ENCODE measurements around the gene VSIG10L. TPM values are rescaled to one million over a fixed set of nuclear protein-coding genes. Genes with fewer than 3 reads are reported as not detected.

VSIG10L gene
- polyA plus RNA-seq, 4 donors: 1.4 to 6.0 (median 2.4) TPM

GRCh38 chr19:51367255-51367564 is 25.3 kb upstream of the VSIG10L start:
- 0 to 1% (median 0%) methylated on average over 15 of the region's 15 CpGs for WGBS, 3 donors
- DNase-seq: no peak
- Histone ChIP-seq H3K4me1 (ENCODE audit: control insufficient read depth in 3 of 3, insufficient read depth in 2 of 3, low read depth in 1 of 3, low read length in 2 of 3) (peaks cover 0 to 30% (median 3%) of the 10 kb centered on the region in 3 donors), H3K4me3 (ENCODE audit: low read depth in 1 of 3, low read length in 3 of 3) (peak overlapping the region; percentile 39 to 81 (median 67)), H3K9me3 (ENCODE audit: control insufficient read depth in 2 of 2, insufficient read depth in 1 of 2, low read depth in 1 of 2, low read length in 1 of 2) (no peaks in the 10 kb centered on the region), H3K27me3 (ENCODE audit: control insufficient read depth in 3 of 3, insufficient read depth in 3 of 3, low read length in 3 of 3) (no peaks in the 10 kb centered on the region), H3K36me3 (ENCODE audit: control insufficient read depth in 3 of 3, insufficient read depth in 2 of 3, low read depth in 1 of 3, low read length in 3 of 3) (peaks cover 0 to 5% (median 0%) of the 10 kb centered on the region in 3 donors), H3K27ac (ENCODE audit: low read depth in 1 of 3, low read length in 2 of 3) (peak overlapping the region; percentile 93 to 95 (median 93))
- FAIRE-seq: no peak

DNA sequence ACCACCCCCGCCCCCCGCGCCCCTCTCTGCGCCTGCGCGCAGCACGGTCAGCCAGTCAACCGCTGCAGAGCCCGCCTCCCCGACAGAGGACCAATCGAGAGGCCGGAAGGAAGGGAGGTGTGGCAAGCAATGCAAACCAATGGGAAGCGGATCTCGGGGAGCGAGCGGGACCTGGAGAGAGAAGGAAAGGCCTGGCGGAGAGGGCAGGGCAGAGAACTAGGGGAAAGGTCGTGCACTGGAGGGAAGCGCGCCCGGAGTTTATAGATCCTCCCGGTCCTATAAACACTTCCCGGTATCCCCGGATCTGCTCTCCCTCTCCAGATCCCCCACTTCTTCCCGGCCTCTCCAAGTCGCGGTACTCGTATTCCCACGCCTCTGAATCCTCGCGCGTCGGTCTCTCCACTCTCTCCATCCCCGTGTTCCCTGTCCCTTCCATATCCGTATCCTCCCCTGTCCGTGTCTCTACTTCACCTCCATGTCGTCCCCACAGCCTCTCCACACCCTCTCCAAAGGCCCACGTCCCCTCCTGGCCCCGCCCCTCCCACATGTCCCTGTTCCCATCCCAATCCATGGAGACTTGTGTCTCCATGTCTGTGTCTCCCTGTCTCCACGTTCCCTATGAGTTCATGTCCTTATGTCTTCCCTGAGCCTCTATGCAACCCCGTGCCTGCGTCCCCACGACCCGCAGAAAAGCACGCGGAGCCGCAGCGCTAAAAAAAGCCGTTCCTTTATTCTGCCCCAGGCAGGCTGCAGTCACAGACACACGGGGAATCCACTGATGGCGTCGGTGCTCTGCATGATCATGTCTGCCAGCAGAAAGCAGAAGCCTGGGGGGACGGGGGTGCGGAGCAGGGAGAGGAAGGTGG is 24.7 kb upstream of the VSIG10L start:
- FAIRE-seq: no peak
- Histone ChIP-seq H3K4me3 (ENCODE audit: low read depth in 1 of 3, low read length in 3 of 3) (peak overlapping the region; percentile 63 to 98 (median 81)), H3K4me1 (ENCODE audit: control insufficient read depth in 3 of 3, insufficient read depth in 2 of 3, low read depth in 1 of 3, low read length in 2 of 3) (peaks cover 0 to 36% (median 3%) of the 10 kb centered on the region in 3 donors), H3K36me3 (ENCODE audit: control insufficient read depth in 3 of 3, insufficient read depth in 2 of 3, low read depth in 1 of 3, low read length in 3 of 3) (peaks cover 0 to 7% (median 0%) of the 10 kb centered on the region in 3 donors), H3K27me3 (ENCODE audit: control insufficient read depth in 3 of 3, insufficient read depth in 3 of 3, low read length in 3 of 3) (no peaks in the 10 kb centered on the region), H3K9me3 (ENCODE audit: control insufficient read depth in 2 of 2, insufficient read depth in 1 of 2, low read depth in 1 of 2, low read length in 1 of 2) (no peaks in the 10 kb centered on the region), H3K27ac (ENCODE audit: low read depth in 1 of 3, low read length in 2 of 3) (peak overlapping the region; percentile 93 to 97 (median 97))
- 0 to 1% (median 1%) methylated on average over 52 to 54 of the region's 54 CpGs for WGBS, 3 donors
- peak; percentile 99 to 100 for DNase-seq

- FAIRE-seq: no peak
- H3K4me3 ChIP-seq (ENCODE audit: low read depth in 1 of 3, low read length in 3 of 3): peak within 1 kb of the TSS; percentile 63 to 98 (median 81)
- 0 to 1% (median 0%) methylated on average over 27 of the region's 27 CpGs for WGBS, 3 donors
- H3K27ac ChIP-seq (ENCODE audit: low read depth in 1 of 3, low read length in 2 of 3): peak within 1 kb of the TSS; percentile 94 to 97 (median 97)
- H3K9me3 ChIP-seq (ENCODE audit: control insufficient read depth in 2 of 2, insufficient read depth in 1 of 2, low read depth in 1 of 2, low read length in 1 of 2): no peaks in the 10 kb centered on the region
- no peaks in the 10 kb centered on the region for H3K27me3 ChIP-seq (ENCODE audit: control insufficient read depth in 3 of 3, insufficient read depth in 3 of 3, low read length in 3 of 3)
- H3K4me1 ChIP-seq (ENCODE audit: control insufficient read depth in 3 of 3, insufficient read depth in 2 of 3, low read depth in 1 of 3, low read length in 2 of 3): peaks cover 0 to 40% (median 3%) of the 10 kb centered on the region in 3 donors
- no peak for DNase-seq
- H3K36me3 ChIP-seq (ENCODE audit: control insufficient read depth in 3 of 3, insufficient read depth in 2 of 3, low read depth in 1 of 3, low read length in 3 of 3): peaks cover 0 to 11% (median 0%) of the 10 kb centered on the region in 3 donors
Measured at GRCh38 chr19:51365965-51366388, 24.0 kb upstream of the VSIG10L start, which contains the start of gene ETFB. Gene ETFB (minus strand): TSS chr19:51366388. CDS start chr19:51366326, 62 bp downstream.

DNA sequence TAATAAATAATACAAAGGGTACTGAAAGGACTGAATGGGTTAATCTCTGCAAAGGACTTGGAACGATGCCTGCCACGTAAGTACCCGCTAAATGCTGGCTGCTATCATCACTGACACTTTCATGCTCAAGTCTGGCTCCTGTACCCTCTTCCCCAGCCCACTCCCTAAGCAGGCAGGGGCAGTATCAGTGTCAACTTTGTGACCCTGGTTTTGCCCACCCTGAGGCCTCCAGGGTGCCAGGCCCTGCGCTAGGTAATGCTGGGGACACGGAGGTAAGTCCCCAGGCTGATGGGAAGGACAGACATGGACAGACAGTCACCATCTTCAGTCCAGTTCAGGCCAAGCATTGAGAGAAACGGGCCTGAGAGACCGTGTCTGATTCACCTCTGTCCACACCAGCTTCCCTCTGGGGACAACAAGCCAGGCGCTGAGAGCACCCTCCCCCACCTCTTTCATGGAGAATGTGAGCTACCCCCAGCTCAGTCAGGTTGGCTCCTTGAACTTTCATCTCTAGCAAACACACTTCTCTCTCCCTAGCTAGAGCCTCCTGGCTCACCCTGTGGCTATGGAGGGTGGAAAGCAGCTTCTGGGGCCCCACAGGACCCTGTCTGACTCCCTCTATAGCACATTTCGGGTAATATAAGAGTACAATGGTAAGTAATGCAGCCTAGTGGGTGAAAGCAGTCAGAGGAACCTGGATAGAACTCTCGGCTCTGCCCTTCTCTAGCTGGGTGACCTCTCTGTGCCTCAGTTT is 23.4 kb upstream of the VSIG10L start:
- Histone ChIP-seq H3K27ac (ENCODE audit: low read depth in 1 of 3, low read length in 2 of 3) (peak overlapping the region; percentile 94 to 97 (median 97)), H3K4me1 (ENCODE audit: control insufficient read depth in 3 of 3, insufficient read depth in 2 of 3, low read depth in 1 of 3, low read length in 2 of 3) (peaks cover 0 to 40% (median 3%) of the 10 kb centered on the region in 3 donors), H3K36me3 (ENCODE audit: control insufficient read depth in 3 of 3, insufficient read depth in 2 of 3, low read depth in 1 of 3, low read length in 3 of 3) (peaks cover 0 to 13% (median 0%) of the 10 kb centered on the region in 3 donors), H3K4me3 (ENCODE audit: low read depth in 1 of 3, low read length in 3 of 3) (peak overlapping the region; percentile 63 to 98 (median 81)), H3K9me3 (ENCODE audit: control insufficient read depth in 2 of 2, insufficient read depth in 1 of 2, low read depth in 1 of 2, low read length in 1 of 2) (no peaks in the 10 kb centered on the region), H3K27me3 (ENCODE audit: control insufficient read depth in 3 of 3, insufficient read depth in 3 of 3, low read length in 3 of 3) (no peaks in the 10 kb centered on the region)
- DNase-seq: peak; percentile 66 to 81
- WGBS, 3 donors: 9 to 20% (median 14%) methylated on average over 10 of the region's 10 CpGs
- FAIRE-seq: no peak

DNA sequence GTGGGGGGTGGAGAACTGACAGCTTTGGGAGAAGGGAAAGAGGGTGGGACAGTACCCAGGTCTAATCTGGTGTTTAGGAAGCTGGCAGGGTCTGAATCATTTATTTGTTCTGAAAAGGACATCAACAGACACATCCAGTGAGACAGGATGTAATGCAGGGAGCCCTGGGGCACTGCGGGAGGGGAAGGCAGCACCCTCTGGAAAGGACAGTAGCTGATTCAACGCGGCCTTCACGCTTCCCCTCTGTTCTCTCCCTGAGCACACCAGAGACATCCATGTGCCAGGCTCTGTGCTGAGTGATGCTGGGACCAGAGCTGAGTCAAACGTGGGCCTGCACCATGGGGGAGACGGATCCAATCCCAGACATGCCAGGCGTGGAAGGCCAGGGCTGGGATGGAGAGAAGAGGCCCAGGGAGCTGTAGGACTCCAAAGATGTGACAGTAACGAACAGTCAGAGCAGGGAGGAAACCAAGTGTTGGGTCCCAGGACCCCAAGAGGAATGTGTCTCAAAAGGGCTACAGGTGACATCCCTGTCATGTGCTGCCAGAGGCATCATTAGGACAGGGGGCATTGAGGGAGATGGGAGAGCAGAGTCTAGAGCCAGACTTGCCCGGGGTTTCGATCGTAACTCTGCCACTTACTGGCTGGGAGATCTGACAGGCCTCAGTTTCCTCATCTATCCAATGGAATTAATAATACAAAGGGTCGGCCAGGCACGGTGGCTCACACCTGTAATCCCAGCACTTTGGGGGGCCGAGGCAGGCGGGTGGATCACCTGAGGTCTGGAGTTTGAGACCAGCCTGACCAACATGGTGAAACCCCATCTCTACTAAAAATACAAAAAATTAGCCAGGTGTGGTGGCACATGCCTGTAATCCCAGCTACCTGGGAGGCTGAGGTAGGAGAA is 22.5 kb upstream of the VSIG10L start:
- Histone ChIP-seq H3K4me1 (ENCODE audit: control insufficient read depth in 3 of 3, insufficient read depth in 2 of 3, low read depth in 1 of 3, low read length in 2 of 3) (peaks cover 0 to 40% (median 3%) of the 10 kb centered on the region in 3 donors), H3K27me3 (ENCODE audit: control insufficient read depth in 3 of 3, insufficient read depth in 3 of 3, low read length in 3 of 3) (no peaks in the 10 kb centered on the region), H3K4me3 (ENCODE audit: low read depth in 1 of 3, low read length in 3 of 3) (no peak overlapping the region), H3K27ac (ENCODE audit: low read depth in 1 of 3, low read length in 2 of 3) (peak overlapping the region; percentile 16 to 95 (median 28)), H3K36me3 (ENCODE audit: control insufficient read depth in 3 of 3, insufficient read depth in 2 of 3, low read depth in 1 of 3, low read length in 3 of 3) (peaks cover 0 to 19% (median 0%) of the 10 kb centered on the region in 3 donors), H3K9me3 (ENCODE audit: control insufficient read depth in 2 of 2, insufficient read depth in 1 of 2, low read depth in 1 of 2, low read length in 1 of 2) (no peaks in the 10 kb centered on the region)
- DNase-seq: peak in 1 of 2 donors; percentile 33
- WGBS, 3 donors: 60 to 75% (median 63%) methylated on average over 15 of the region's 15 CpGs
- no peak for FAIRE-seq

DNA sequence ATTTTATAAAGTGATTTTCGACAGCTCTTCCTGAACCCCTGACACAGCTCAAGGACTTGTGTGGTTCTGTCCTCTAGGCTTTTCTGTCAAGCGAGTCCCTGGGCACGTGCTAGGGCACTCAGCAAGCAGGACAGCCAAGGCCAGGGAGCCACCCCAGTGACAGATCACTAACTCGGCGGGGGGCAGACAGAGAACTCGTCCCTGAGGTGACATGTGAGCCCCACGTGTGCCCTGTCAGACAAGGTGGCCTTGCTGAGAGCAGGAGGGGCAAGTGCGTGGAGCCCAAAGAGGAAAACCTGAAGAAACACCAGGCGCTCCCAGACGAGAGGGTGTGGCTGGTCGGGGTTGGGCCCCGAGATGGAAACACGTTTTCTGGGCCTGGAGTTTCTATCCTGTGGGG is 19.3 kb upstream of the VSIG10L start:
- 71 to 85% (median 75%) methylated on average over 13 of the region's 13 CpGs for WGBS, 3 donors
- H3K27ac ChIP-seq (ENCODE audit: low read depth in 1 of 3, low read length in 2 of 3): peak overlapping the region in 1 of 3 donors; percentile 45
- no peaks in the 10 kb centered on the region for H3K27me3 ChIP-seq (ENCODE audit: control insufficient read depth in 3 of 3, insufficient read depth in 3 of 3, low read length in 3 of 3)
- H3K9me3 ChIP-seq (ENCODE audit: control insufficient read depth in 2 of 2, insufficient read depth in 1 of 2, low read depth in 1 of 2, low read length in 1 of 2): no peaks in the 10 kb centered on the region
- H3K4me1 ChIP-seq (ENCODE audit: control insufficient read depth in 3 of 3, insufficient read depth in 2 of 3, low read depth in 1 of 3, low read length in 2 of 3): peaks cover 0 to 34% (median 3%) of the 10 kb centered on the region in 3 donors
- no peak overlapping the region for H3K4me3 ChIP-seq (ENCODE audit: low read depth in 1 of 3, low read length in 3 of 3)
- DNase-seq (peak in 1 of 2 donors; percentile 57), FAIRE-seq (no peak)
- peaks cover 0 to 31% (median 0%) of the 10 kb centered on the region in 3 donors for H3K36me3 ChIP-seq (ENCODE audit: control insufficient read depth in 3 of 3, insufficient read depth in 2 of 3, low read depth in 1 of 3, low read length in 3 of 3)

DNA sequence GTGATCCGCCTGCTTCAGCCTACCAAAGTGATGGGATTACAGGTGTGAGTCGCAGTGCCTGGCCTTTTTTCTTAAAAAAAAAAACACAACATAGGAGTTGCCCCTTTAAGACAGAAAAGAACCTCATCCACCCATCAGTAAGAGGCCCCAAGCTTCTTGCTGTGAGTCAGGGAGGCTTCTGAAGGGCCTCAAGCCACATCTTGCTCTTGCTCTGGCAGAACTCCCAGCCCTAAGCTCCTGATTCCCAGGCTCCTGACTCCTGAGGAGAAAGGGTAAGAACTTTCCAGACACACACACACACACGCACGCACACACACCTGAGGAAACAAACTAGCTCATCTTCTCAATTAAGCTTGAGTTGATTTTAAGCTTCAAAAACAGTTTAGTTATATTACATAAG is 17.4 kb upstream of the VSIG10L start:
- 92 to 97% (median 94%) methylated on average over 4 of the region's 4 CpGs for WGBS, 3 donors
- peaks cover 0 to 27% (median 0%) of the 10 kb centered on the region in 3 donors for H3K36me3 ChIP-seq (ENCODE audit: control insufficient read depth in 3 of 3, insufficient read depth in 2 of 3, low read depth in 1 of 3, low read length in 3 of 3)
- no peaks in the 10 kb centered on the region for H3K9me3 ChIP-seq (ENCODE audit: control insufficient read depth in 2 of 2, insufficient read depth in 1 of 2, low read depth in 1 of 2, low read length in 1 of 2)
- no peak overlapping the region for H3K4me3 ChIP-seq (ENCODE audit: low read depth in 1 of 3, low read length in 3 of 3)
- peaks cover 0 to 30% (median 3%) of the 10 kb centered on the region in 3 donors for H3K4me1 ChIP-seq (ENCODE audit: control insufficient read depth in 3 of 3, insufficient read depth in 2 of 3, low read depth in 1 of 3, low read length in 2 of 3)
- DNase-seq (no peak), FAIRE-seq (no peak)
- H3K27me3 ChIP-seq (ENCODE audit: control insufficient read depth in 3 of 3, insufficient read depth in 3 of 3, low read length in 3 of 3): no peaks in the 10 kb centered on the region
- H3K27ac ChIP-seq (ENCODE audit: low read depth in 1 of 3, low read length in 2 of 3): no peak overlapping the region

Data from small intestine (tissue), 7 donors.